Dermis blood vessel endothelial cell (primary cell): ENCODE results near the gene IL32. TPM values are rescaled to one million over a fixed set of nuclear protein-coding genes. Genes with fewer than 3 reads are reported as not detected.

Experiments
- DNase-seq: peaks from one replicate; pipeline ENCODE4 v3.0.0; 2010
- total RNA-seq: library from RNA; depleted of rRNA; stranded (reverse); fragments of >200 nt; gene quantifications from 2 replicates; pipeline ENCODE4 v1.2.3, GENCODE V29; 2014

IL32 gene
- total RNA-seq, 1 donor from 2014 or later: 133 TPM

- DNase-seq: peak; percentile 87
These were observed 37.3 kb upstream of the IL32 start for GRCh38 chr16:3027983-3028715.

- DNase-seq: no peak
These were observed 36.6 kb upstream of the IL32 start for GRCh38 chr16:3028716-3029319.

- DNase-seq: peak; percentile 35
These were observed 35.8 kb upstream of the IL32 start for GRCh38 chr16:3029491-3030221.

- no peak for DNase-seq
These were observed 34.9 kb upstream of the IL32 start for GRCh38 chr16:3030222-3031212.

GRCh38 chr16:3032624-3033023 is 32.8 kb upstream of the IL32 start:
- DNase-seq: no peak

- DNase-seq: no peak
These were observed 30.0 kb upstream of the IL32 start for GRCh38 chr16:3035289-3035971.

GRCh38 chr16:3035972-3036725 is 29.3 kb upstream of the IL32 start:
- DNase-seq: no peak

- no peak for DNase-seq
These were observed 28.6 kb upstream of the IL32 start, which contains the start of gene BICDL2 for GRCh38 chr16:3036726-3037315. Gene BICDL2, minus strand, starts transcription at chr16:3036944. Its CDS starts 1,448 bp downstream, at chr16:3035496.

GRCh38 chr16:3038256-3038655 is 27.2 kb upstream of the IL32 start:
- no peak for DNase-seq

- no peak for DNase-seq
These were observed 26.5 kb upstream of the IL32 start for GRCh38 chr16:3038896-3039295.

GRCh38 chr16:3042376-3042775 is 23.1 kb upstream of the IL32 start:
- DNase-seq: no peak

GRCh38 chr16:3044708-3045107 is 20.7 kb upstream of the IL32 start:
- DNase-seq: no peak

- peak; percentile 18 for DNase-seq
These were observed 19.4 kb upstream of the IL32 start, which contains the start of gene MMP25 for GRCh38 chr16:3045758-3046640. Gene MMP25, plus strand, starts transcription at chr16:3046561. Its CDS starts 357 bp downstream, at chr16:3046918.

- no peak for DNase-seq
These were observed 18.6 kb upstream of the IL32 start for GRCh38 chr16:3046641-3047386.

- DNase-seq: no peak
These were observed 18.1 kb upstream of the IL32 start for GRCh38 chr16:3047387-3047720.

GRCh38 chr16:3049921-3050481 is 15.4 kb upstream of the IL32 start:
- DNase-seq: no peak

GRCh38 chr16:3050487-3050886 is 15.0 kb upstream of the IL32 start:
- no peak for DNase-seq

GRCh38 chr16:3051009-3051408 is 14.4 kb upstream of the IL32 start:
- no peak for DNase-seq
